DMS153 treated with DMSO at 0.1 percent for 48 hours (cell line): ENCODE data around the gene CXCL9.
"Not testable (repeated sequence)": the region's sequence is repeated elsewhere in the genome, so short reads cannot be mapped to it uniquely, and the experiment has no call there.

ENCODE experiments used
- DNase-seq: peaks from one replicate; lab custom pipeline; 2025; ENCODE audit not compliant: unreplicated experiment; lab: John Stamatoyannopoulos, UW

CXCL9 gene

DNA sequence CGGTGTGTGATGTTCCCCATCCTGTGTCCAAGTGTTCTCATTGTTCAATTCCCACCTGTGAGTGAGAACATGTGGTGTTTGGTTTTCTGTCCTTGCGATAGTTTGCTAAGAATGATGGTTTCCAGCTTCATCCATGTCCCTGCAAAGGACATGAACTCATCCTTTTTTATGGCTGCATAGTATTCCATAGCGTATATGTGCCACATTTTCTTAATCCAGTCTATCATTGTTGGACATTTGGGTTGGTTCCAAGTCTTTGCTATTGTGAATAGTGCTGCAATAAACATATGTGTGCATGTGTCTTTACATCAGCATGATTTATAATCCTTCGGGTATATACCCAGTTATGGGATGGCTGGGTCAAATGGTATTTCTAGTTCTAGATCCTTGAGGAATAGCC lies 45.2 kb downstream of the CXCL9 start:
- DNase-seq, result not testable (repeated sequence)

- not testable (repeated sequence) for DNase-seq
Observed at GRCh38 chr4:75958546-75958945, 48.8 kb downstream of the CXCL9 start.

GRCh38 chr4:75954811-75955210 lies 52.5 kb downstream of the CXCL9 start:
- not testable (repeated sequence) for DNase-seq

- DNase-seq, result no peak
Observed at GRCh38 chr4:75953509-75953908, 53.8 kb downstream of the CXCL9 start.
